GM18868 (cell line): ENCODE data around the gene RASSF1.

ENCODE experiments used
- ATAC-seq: cut with Tn5 transposase; IDR thresholded peaks from one replicate; pipeline ENCODE4 v1.9.1; 2021; ENCODE audit warnings: mild to moderate bottlenecking, moderate library complexity; ENCODE audit not compliant: unreplicated experiment

The RASSF1 gene

GRCh38 chr3:50369012-50369670 lies 28.5 kb upstream of the RASSF1 start:
- no peak for ATAC-seq

- ATAC-seq: no peak
Measured at GRCh38 chr3:50365842-50366220, 25.2 kb upstream of the RASSF1 start.

- ATAC-seq: peak; percentile 88
Measured at GRCh38 chr3:50365080-50365841, 24.6 kb upstream of the RASSF1 start.

GRCh38 chr3:50364573-50365079 lies 24.0 kb upstream of the RASSF1 start:
- ATAC-seq: peak; percentile 10

GRCh38 chr3:50359760-50360110 lies 19.1 kb upstream of the RASSF1 start:
- no peak for ATAC-seq

GRCh38 chr3:50358911-50359759 lies 18.5 kb upstream of the RASSF1 start, which contains the start of gene TMEM115:
TMEM115 (minus strand) TSS chr3:50359521; CDS start chr3:50359063, 458 bp downstream.
- peak; percentile 100 for ATAC-seq

- ATAC-seq: no peak
Measured at GRCh38 chr3:50358355-50358910, 17.8 kb upstream of the RASSF1 start.

GRCh38 chr3:50357481-50357880 lies 16.8 kb upstream of the RASSF1 start:
- no peak for ATAC-seq

- ATAC-seq: no peak
Measured at GRCh38 chr3:50356553-50356952, 15.9 kb upstream of the RASSF1 start.

- ATAC-seq: no peak
Measured at GRCh38 chr3:50355829-50356552, 15.4 kb upstream of the RASSF1 start.

GRCh38 chr3:50354850-50355249 lies 14.2 kb upstream of the RASSF1 start:
- no peak for ATAC-seq

GRCh38 chr3:50354186-50354764 lies 13.6 kb upstream of the RASSF1 start:
- no peak for ATAC-seq

GRCh38 chr3:50353245-50354004 lies 12.8 kb upstream of the RASSF1 start:
- no peak for ATAC-seq

GRCh38 chr3:50352781-50353180 lies 12.1 kb upstream of the RASSF1 start:
- no peak for ATAC-seq

GRCh38 chr3:50351323-50351697 lies 10.7 kb upstream of the RASSF1 start:
- no peak for ATAC-seq

- ATAC-seq: peak; percentile 86
Measured at GRCh38 chr3:50350527-50351322, 10.1 kb upstream of the RASSF1 start, which contains the start of the genes CYB561D2 and NPRL2. CYB561D2 (plus strand) TSS chr3:50350862; CDS start chr3:50351434, 572 bp downstream. NPRL2 (minus strand) TSS chr3:50350775; CDS start chr3:50350652, 123 bp downstream.

- ATAC-seq: no peak
Measured at GRCh38 chr3:50350213-50350526, 9.5 kb upstream of the RASSF1 start.

- no peak for ATAC-seq
Measured at GRCh38 chr3:50347187-50347813, 6.7 kb upstream of the RASSF1 start.
